BLaER1 (cell line): ENCODE data around the gene PIK3R2.
A peak's percentile ranks its signal among the peaks of the same experiment; 100 is the strongest.
"Not testable (repeated sequence)": the region's sequence is repeated elsewhere in the genome, so short reads cannot be mapped to it uniquely, and the experiment has no call there.

Experiments
- H3K27ac ChIP-seq: shearing (Covaris generic); formaldehyde crosslinking; 2 replicates; pipeline ENCODE4 v1.8.1; 2022
- H3K27me3 ChIP-seq: shearing (Covaris generic); formaldehyde crosslinking; 2 replicates; pipeline ENCODE4 v1.8.1; 2022
- H3K36me3 ChIP-seq: shearing (Covaris generic); formaldehyde crosslinking; 2 replicates; pipeline ENCODE4 v1.8.1; 2022
- H3K4me1 ChIP-seq: shearing (Covaris generic); formaldehyde crosslinking; 2 replicates; pipeline ENCODE4 v1.8.1; 2022
- H3K4me2 ChIP-seq: shearing (Covaris generic); formaldehyde crosslinking; 2 replicates; pipeline ENCODE4 v1.8.1; 2022
- H3K4me3 ChIP-seq: shearing (Covaris generic); formaldehyde crosslinking; 2 replicates; pipeline ENCODE4 v1.8.1; 2022
- H3K9ac ChIP-seq: shearing (Covaris generic); formaldehyde crosslinking; 2 replicates; pipeline ENCODE4 v1.8.1; 2022
- H3K9me3 ChIP-seq: shearing (Covaris generic); formaldehyde crosslinking; 2 replicates; pipeline ENCODE4 v1.8.1; 2022
- H4K20me1 ChIP-seq: shearing (Covaris generic); formaldehyde crosslinking; 2 replicates; pipeline ENCODE4 v1.8.1; 2022
- Cebpa-rat ChIP-seq: shearing (Covaris generic); IDR thresholded peaks from 2 replicates; pipeline ENCODE4 v1.8.1; 2022

Gene PIK3R2

DNA sequence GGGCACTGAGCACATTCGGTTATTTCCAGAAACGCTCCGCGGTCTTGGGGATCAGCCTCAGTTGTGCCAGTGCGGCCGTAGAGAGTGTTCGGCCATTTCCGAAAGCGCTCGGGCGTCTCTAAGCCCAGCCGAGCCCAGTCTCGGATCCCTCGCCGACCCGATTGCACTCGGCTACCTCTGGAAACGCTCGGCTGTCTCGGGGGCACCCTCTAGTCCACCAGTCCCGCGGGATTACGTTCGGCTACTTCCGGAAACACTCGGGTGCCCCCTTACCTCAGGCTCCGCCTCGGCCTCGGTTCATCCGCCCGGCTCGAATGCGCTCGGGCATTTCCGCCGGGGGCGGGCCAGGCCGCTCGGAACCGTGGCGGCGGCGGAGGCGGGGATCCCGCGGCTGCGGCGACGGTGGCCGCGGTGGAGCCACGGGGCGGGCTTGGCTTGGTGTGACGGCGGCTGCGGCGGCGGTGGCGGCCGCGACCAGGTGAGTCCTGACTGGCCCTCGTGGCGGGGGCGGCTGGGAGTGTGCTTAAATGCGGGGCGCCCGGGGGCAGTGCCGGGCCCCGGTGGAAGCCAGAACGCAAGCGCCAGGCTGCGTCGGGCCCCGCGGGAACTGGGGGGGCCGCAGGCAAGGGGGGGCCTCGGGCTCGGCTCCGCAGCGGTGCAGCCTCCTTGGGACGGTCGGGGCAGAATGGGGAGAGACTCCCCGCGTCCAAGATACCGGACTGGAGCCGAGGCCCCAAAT, at the start of gene PIK3R2:
PIK3R2 (plus strand) TSS at position 347 of the 739 bp plus-strand sequence. CDS start 2,717 bp downstream, outside the sequence.
- peak within 1 kb of the TSS; percentile 92 for H3K4me3 ChIP-seq
- peak within 1 kb of the TSS; percentile 98 for H3K4me2 ChIP-seq
- TF ChIP-seq Cebpa-rat: no peak
- peaks cover 47% of the 10 kb centered on the region for H3K36me3 ChIP-seq
- H3K27ac ChIP-seq: peak within 1 kb of the TSS; percentile 97
- no peaks in the 10 kb centered on the region for H3K27me3 ChIP-seq
- H3K9ac ChIP-seq: peak within 1 kb of the TSS; percentile 94
- H3K9me3 ChIP-seq: no peaks in the 10 kb centered on the region
- H4K20me1 ChIP-seq: peaks cover 32% of the 10 kb centered on the region
- peaks cover 46% of the 10 kb centered on the region for H3K4me1 ChIP-seq

DNA sequence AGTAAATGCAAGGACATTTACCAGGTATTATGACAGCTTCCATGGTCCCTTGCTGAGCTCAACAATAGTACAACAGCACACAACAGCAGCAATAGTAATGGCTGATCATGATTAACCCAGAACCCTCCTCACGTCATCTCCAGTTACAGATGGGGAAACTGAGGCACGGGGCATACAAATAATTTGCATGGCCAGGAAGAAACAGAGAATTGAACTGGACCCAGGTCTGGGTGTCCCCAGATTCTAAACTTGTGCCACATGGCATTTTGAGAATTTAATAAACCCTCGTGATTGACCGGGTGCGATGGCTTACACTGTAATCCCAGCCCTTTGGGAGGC, 48.2 kb upstream of the PIK3R2 start:
- H3K9ac ChIP-seq: peak overlapping the region; percentile 32; the same call in 1 of the 2 replicates
- peak overlapping the region; percentile 53; the same call in 1 of the 2 replicates for H3K4me3 ChIP-seq
- peak overlapping the region; percentile 87 for H3K4me2 ChIP-seq
- no peak for TF ChIP-seq Cebpa-rat
- H4K20me1 ChIP-seq: peaks cover 12% of the 10 kb centered on the region
- no peaks in the 10 kb centered on the region for H3K9me3 ChIP-seq
- H3K27ac ChIP-seq: peak overlapping the region; percentile 58; the same call in 1 of the 2 replicates
- H3K4me1 ChIP-seq: peaks cover 99% of the 10 kb centered on the region
- peaks cover 11% of the 10 kb centered on the region for H3K36me3 ChIP-seq
- H3K27me3 ChIP-seq: no peaks in the 10 kb centered on the region

DNA sequence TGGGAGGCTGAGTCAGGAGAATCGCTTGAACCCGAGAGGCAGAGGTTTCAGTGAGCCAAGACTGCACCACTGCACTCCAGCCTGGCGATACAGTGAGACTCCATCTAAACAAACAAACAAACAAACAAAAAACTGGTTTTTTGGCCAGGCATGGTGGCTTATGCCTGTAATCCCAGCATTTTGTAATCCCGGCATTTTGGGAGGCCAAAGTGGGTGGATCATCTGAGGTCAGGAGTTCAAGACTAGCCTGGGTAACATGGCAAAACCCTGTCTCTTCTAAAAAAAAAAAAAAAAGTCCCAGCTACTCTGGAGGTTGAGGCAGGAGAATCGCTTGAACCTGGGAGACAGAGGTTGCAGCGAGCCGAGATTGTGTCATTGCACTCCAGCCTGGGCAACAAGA, 47.7 kb upstream of the PIK3R2 start:
- not testable (repeated sequence) for H3K9ac ChIP-seq, H3K27ac ChIP-seq, H3K9me3 ChIP-seq, H3K4me3 ChIP-seq, H3K27me3 ChIP-seq
- Histone ChIP-seq H3K4me2 (peak overlapping the region; percentile 87), H3K36me3 (peaks cover 11% of the 10 kb centered on the region), H4K20me1 (peaks cover 16% of the 10 kb centered on the region), H3K4me1 (peaks cover 99% of the 10 kb centered on the region)

DNA sequence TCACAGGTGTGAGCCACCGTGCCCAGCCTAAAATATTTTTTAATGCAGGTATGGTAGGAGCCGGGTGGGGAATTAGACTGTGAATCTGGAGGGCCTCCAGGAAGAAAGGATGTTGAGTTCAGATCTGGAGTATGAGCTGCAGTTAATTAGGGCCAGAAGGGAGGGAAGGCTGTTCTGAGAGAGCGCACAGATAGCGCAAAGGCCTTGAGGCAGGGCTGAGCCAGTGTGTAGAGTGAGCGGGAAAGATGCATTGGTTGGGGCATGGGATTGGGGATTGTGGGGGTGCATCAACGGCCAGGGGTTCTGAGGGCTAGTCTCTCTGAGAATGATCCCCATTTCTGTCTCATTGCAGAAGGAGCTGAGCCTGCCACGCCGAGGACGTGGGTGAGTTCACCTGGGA, 45.7 kb upstream of the PIK3R2 start:
- no peak overlapping the region for H3K4me3 ChIP-seq
- H3K9ac ChIP-seq: no peak overlapping the region
- no peaks in the 10 kb centered on the region for H3K9me3 ChIP-seq
- H3K4me2 ChIP-seq: peak overlapping the region; percentile 99
- H3K4me1 ChIP-seq: peaks cover 94% of the 10 kb centered on the region
- H3K27me3 ChIP-seq: no peaks in the 10 kb centered on the region
- H4K20me1 ChIP-seq: peaks cover 35% of the 10 kb centered on the region
- TF ChIP-seq Cebpa-rat: no peak
- peak overlapping the region; percentile 84; the same call in 1 of the 2 replicates for H3K27ac ChIP-seq
- H3K36me3 ChIP-seq: peaks cover 17% of the 10 kb centered on the region

DNA sequence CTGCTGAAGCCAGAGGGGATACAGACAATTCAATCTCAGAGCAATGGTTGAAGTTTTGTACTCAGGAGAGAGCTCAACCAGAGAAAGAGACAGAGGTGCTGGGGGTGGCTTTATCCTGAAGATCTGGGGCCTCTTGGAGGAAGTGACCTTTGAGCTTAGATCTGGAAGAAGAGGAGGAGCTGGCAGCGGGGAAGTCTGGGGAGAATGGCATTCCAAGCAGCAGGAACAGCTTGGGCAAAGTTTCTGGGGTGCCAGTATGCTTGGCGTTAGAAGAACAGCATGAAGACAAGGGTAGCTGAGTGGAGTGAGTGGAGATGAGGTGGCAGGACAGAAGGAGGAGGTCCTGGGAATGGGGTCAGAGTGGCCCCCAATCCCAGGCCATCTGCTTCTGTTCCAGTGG, 44.1 kb upstream of the PIK3R2 start:
- Histone ChIP-seq H3K27ac (peak overlapping the region; percentile 84), H3K4me1 (peaks cover 83% of the 10 kb centered on the region), H3K9ac (peak overlapping the region; percentile 79), H3K27me3 (no peaks in the 10 kb centered on the region), H3K4me3 (no peak overlapping the region; the same call in 1 of the 2 replicates), H3K9me3 (no peaks in the 10 kb centered on the region), H3K4me2 (peak overlapping the region; percentile 99), H3K36me3 (peaks cover 29% of the 10 kb centered on the region), H4K20me1 (peaks cover 35% of the 10 kb centered on the region)
- no peak for TF ChIP-seq Cebpa-rat

DNA sequence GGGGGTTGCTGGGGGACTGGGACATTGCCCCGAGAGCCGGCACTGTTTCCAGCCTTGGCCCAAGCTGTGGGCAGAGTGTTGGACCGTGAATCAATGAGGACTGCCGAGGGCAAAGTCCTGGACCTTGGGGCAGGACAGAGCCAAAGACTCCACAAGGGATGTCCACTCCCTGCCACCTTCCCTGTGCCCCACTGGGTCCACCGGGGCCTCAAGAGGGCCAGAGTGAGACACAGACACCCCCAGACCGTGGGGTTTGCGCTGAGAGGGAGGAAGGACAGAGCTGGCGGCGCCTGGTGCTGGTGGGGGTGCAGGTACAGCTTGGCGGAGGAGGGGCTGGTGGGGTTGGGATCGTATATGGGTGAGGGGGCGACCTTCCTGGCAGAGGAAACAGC, 43.6 kb upstream of the PIK3R2 start:
- H3K9me3 ChIP-seq: no peaks in the 10 kb centered on the region
- peak overlapping the region; percentile 79 for H3K9ac ChIP-seq
- peaks cover 79% of the 10 kb centered on the region for H3K4me1 ChIP-seq
- H4K20me1 ChIP-seq: peaks cover 35% of the 10 kb centered on the region
- H3K36me3 ChIP-seq: peaks cover 34% of the 10 kb centered on the region
- H3K4me2 ChIP-seq: peak overlapping the region; percentile 99
- H3K27ac ChIP-seq: peak overlapping the region; percentile 84
- TF ChIP-seq Cebpa-rat: no peak
- H3K4me3 ChIP-seq: peak overlapping the region; percentile 74
- no peaks in the 10 kb centered on the region for H3K27me3 ChIP-seq

DNA sequence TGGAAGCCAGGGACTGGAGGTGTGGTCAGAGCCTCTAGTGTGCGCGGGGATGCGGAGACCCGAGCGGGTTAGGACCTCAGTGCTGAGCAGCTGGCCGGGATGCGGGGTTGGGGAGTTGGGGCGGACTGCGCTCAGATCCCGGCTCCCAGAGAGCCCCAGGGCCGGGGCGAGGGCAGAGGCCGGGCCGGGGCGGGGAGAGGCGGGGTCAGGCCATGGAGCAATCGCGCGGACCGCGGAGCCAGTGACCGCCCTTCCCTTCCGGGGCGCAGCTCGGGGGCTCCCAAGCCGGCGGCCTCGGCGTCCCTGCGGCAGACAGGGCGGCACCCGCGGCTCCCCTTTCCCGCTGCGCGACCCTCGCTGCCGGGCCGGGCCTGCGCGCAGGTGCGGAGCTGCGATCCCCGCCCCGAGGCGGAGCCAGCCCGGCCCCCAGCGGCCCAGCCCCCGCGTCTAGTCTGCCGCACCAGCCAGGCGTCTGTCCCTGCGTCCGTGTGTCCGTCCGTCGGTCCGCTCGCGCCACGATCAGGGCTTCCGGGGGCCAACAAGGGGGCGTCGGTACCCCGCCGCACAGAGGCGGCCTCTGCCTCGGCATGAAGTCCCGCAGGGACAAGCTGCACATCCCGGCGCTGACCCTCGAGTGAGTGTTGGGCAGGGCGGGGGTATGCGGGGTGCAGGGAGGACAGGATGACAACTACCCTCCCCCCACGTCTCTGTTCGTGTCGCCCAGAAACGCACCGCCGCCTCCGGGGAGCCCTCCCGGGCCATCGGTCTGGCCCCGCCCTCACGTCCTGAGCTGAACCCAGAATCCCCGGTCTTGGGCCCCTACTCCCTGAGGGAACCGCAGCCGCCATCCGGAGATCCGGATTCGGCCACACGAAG, 43.0 kb upstream of the PIK3R2 start:
- Histone ChIP-seq H3K4me3 (peak overlapping the region; percentile 74), H3K4me1 (peaks cover 72% of the 10 kb centered on the region), H3K9me3 (no peaks in the 10 kb centered on the region), H3K27ac (peak overlapping the region; percentile 84), H4K20me1 (peaks cover 35% of the 10 kb centered on the region), H3K9ac (peak overlapping the region; percentile 79), H3K36me3 (peaks cover 40% of the 10 kb centered on the region), H3K27me3 (no peaks in the 10 kb centered on the region), H3K4me2 (peak overlapping the region; percentile 99)
- TF ChIP-seq Cebpa-rat: no peak

DNA sequence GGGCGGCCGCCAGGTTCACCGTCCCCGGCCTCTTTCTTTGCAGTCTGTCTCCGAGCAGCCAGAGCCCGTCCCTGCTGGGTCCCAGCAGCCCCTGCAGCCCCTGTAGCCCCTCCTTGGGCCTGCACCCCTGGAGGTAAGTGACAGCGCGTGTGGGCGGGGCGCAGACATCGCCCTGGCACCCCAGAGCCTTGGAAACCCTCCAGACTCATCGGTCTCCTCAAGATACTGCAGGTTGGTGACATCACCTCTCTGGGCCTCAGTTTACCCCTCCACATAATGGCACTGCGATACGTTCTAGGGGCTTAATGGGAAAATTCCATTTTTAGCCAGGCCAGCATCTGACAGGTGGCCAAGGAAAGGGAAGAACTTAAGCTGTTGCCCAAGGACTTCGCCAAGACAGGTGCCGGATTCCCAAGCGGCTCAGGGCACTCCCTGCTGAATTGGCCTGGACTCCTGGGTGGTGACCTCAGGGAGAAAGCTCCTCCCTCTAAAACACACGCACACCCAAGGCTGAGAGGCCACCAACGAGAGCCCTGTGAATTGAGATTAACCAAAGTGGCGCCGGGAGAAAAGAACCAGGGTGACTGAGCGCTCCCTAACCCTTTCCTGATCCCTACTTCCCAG, 42.2 kb upstream of the PIK3R2 start:
- no peak for TF ChIP-seq Cebpa-rat
- Histone ChIP-seq H3K9me3 (no peaks in the 10 kb centered on the region), H3K4me1 (peaks cover 65% of the 10 kb centered on the region), H3K4me2 (peak overlapping the region; percentile 99), H3K27ac (peak overlapping the region; percentile 84), H3K27me3 (no peaks in the 10 kb centered on the region), H3K9ac (peak overlapping the region; percentile 79), H3K4me3 (peak overlapping the region; percentile 74), H3K36me3 (peaks cover 48% of the 10 kb centered on the region), H4K20me1 (peaks cover 42% of the 10 kb centered on the region)

DNA sequence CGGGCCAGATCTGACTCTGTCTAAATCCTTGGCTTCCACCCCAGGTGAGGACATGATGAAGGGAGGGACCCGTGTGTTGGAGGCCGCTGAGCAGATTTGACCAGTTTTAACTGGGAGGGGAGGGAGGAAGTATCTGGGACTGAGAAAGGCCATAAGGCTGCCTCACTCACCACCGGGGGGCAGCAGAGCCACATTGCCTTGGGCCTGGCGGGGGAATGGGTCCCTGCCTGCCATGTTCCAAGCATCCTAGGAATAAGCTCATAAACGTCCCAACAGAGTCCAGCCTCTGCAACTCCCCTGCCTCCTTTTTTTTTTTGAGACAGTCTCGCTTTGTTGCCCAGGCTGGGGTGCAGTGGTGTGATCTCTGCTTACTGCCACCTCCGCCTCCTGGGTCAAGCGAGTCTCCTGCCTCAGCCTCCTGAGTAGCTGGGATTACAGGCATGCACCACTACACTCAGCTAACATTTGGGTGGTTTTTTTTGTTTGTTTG, 39.9 kb upstream of the PIK3R2 start:
- Histone ChIP-seq H4K20me1 (peaks cover 53% of the 10 kb centered on the region), H3K27me3 (no peaks in the 10 kb centered on the region), H3K36me3 (peaks cover 49% of the 10 kb centered on the region), H3K4me2 (no peak overlapping the region), H3K9me3 (no peaks in the 10 kb centered on the region), H3K4me3 (no peak overlapping the region), H3K27ac (peak overlapping the region; percentile 2; the same call in 1 of the 2 replicates), H3K9ac (no peak overlapping the region), H3K4me1 (peaks cover 51% of the 10 kb centered on the region)
- no peak for TF ChIP-seq Cebpa-rat
